Skeletal muscle tissue (tissue), 4 donors: ENCODE measurements around the gene SEC16A. TPM values are rescaled to one million over a fixed set of nuclear protein-coding genes. Genes with fewer than 3 reads are reported as not detected.

Experiments
- H3K27ac ChIP-seq: one replicate; pipeline ENCODE4 v1.7.0; 2013; ENCODE audit warnings: mild to moderate bottlenecking, low read depth, low read length, inconsistent platforms
- H3K27me3 ChIP-seq, 3 donors: one replicate each; pipeline ENCODE4 v1.7.0; 2013; ENCODE audit warnings: low read length in 3 of 3; ENCODE audit not compliant: control insufficient read depth in 3 of 3, insufficient read depth in 3 of 3
- H3K36me3 ChIP-seq, 3 donors: one replicate each; pipeline ENCODE4 v1.7.0; 2013; ENCODE audit warnings: low read length in 3 of 3; ENCODE audit not compliant: control insufficient read depth in 3 of 3, insufficient read depth in 3 of 3
- H3K4me1 ChIP-seq, 3 donors: one replicate each; pipeline ENCODE4 v1.7.0; 2013; ENCODE audit warnings: low read length in 3 of 3, mild to moderate bottlenecking in 3 of 3; ENCODE audit not compliant: control insufficient read depth in 3 of 3, insufficient read depth in 3 of 3
- H3K4me3 ChIP-seq, 3 donors: one replicate each; pipeline ENCODE4 v1.7.0; 2013; ENCODE audit warnings: low read length in 3 of 3
- H3K9ac ChIP-seq, 3 donors: one replicate each; pipeline ENCODE4 v1.7.0; 2013; ENCODE audit warnings: low read length in 3 of 3, mild to moderate bottlenecking in 3 of 3, moderate library complexity in 2 of 3, low read depth in 1 of 3
- H3K9me3 ChIP-seq, 3 donors: one replicate each; pipeline ENCODE4 v1.7.0; 2013; ENCODE audit warnings: low read length in 3 of 3; ENCODE audit not compliant: control insufficient read depth in 3 of 3
- total RNA-seq: library from RNA; depleted of rRNA; stranded (reverse); fragments of >200 nt; gene quantifications from one replicate; pipeline ENCODE4 v1.2.3, GENCODE V29; 2014
- donor health status: Osteomylitis.

SEC16A gene
- total RNA-seq, 1 donor from 2014 or later: 14.1 TPM

- no peak overlapping the region for H3K27ac ChIP-seq
- H3K4me1 ChIP-seq: no peaks in the 10 kb centered on the region
- no peaks in the 10 kb centered on the region for H3K9me3 ChIP-seq
- no peaks in the 10 kb centered on the region for H3K27me3 ChIP-seq
- no peak overlapping the region for H3K4me3 ChIP-seq
- no peak overlapping the region for H3K9ac ChIP-seq
- peaks cover 74 to 88% (median 81%) of the 10 kb centered on the region in 3 donors for H3K36me3 ChIP-seq
Observed at GRCh38 chr9:136464241-136464640, 18.6 kb downstream of the SEC16A start.

GRCh38 chr9:136463578-136463977 lies 19.3 kb downstream of the SEC16A start:
- Histone ChIP-seq H3K27ac (no peak overlapping the region), H3K4me1 (no peaks in the 10 kb centered on the region), H3K27me3 (no peaks in the 10 kb centered on the region), H3K9ac (no peak overlapping the region), H3K4me3 (no peak overlapping the region), H3K36me3 (peaks cover 78 to 89% (median 84%) of the 10 kb centered on the region in 3 donors), H3K9me3 (no peaks in the 10 kb centered on the region)

GRCh38 chr9:136462664-136463063 lies 20.2 kb downstream of the SEC16A start:
- Histone ChIP-seq H3K27me3 (no peaks in the 10 kb centered on the region), H3K9me3 (no peaks in the 10 kb centered on the region), H3K9ac (no peak overlapping the region), H3K4me3 (no peak overlapping the region), H3K4me1 (no peaks in the 10 kb centered on the region), H3K36me3 (peaks cover 74 to 88% (median 81%) of the 10 kb centered on the region in 3 donors), H3K27ac (no peak overlapping the region)

GRCh38 chr9:136460772-136461325 lies 22.0 kb downstream of the SEC16A start:
- H3K9me3 ChIP-seq: no peaks in the 10 kb centered on the region
- no peak overlapping the region for H3K27ac ChIP-seq
- H3K36me3 ChIP-seq: peaks cover 77 to 88% (median 82%) of the 10 kb centered on the region in 3 donors
- H3K27me3 ChIP-seq: no peaks in the 10 kb centered on the region
- no peak overlapping the region for H3K9ac ChIP-seq
- no peak overlapping the region for H3K4me3 ChIP-seq
- H3K4me1 ChIP-seq: no peaks in the 10 kb centered on the region

GRCh38 chr9:136459425-136459824 lies 23.4 kb downstream of the SEC16A start:
- H3K9ac ChIP-seq: no peak overlapping the region
- H3K36me3 ChIP-seq: peaks cover 80 to 88% (median 83%) of the 10 kb centered on the region in 3 donors
- H3K4me1 ChIP-seq: no peaks in the 10 kb centered on the region
- no peak overlapping the region for H3K27ac ChIP-seq
- H3K27me3 ChIP-seq: no peaks in the 10 kb centered on the region
- no peaks in the 10 kb centered on the region for H3K9me3 ChIP-seq
- H3K4me3 ChIP-seq: no peak overlapping the region

GRCh38 chr9:136457326-136457725 lies 25.5 kb downstream of the SEC16A start:
- H3K9me3 ChIP-seq: no peaks in the 10 kb centered on the region
- H3K36me3 ChIP-seq: peaks cover 73 to 79% (median 75%) of the 10 kb centered on the region in 3 donors
- no peak overlapping the region for H3K9ac ChIP-seq
- no peaks in the 10 kb centered on the region for H3K27me3 ChIP-seq
- no peak overlapping the region for H3K27ac ChIP-seq
- no peaks in the 10 kb centered on the region for H3K4me1 ChIP-seq
- no peak overlapping the region for H3K4me3 ChIP-seq

GRCh38 chr9:136456258-136456657 lies 26.6 kb downstream of the SEC16A start:
- no peak overlapping the region for H3K27ac ChIP-seq
- no peak overlapping the region for H3K9ac ChIP-seq
- H3K4me1 ChIP-seq: no peaks in the 10 kb centered on the region
- no peak overlapping the region for H3K4me3 ChIP-seq
- no peaks in the 10 kb centered on the region for H3K27me3 ChIP-seq
- no peaks in the 10 kb centered on the region for H3K9me3 ChIP-seq
- peaks cover 71 to 77% (median 77%) of the 10 kb centered on the region in 3 donors for H3K36me3 ChIP-seq

- H3K9ac ChIP-seq: no peak overlapping the region
- H3K36me3 ChIP-seq: peaks cover 74 to 80% (median 78%) of the 10 kb centered on the region in 3 donors
- H3K27me3 ChIP-seq: no peaks in the 10 kb centered on the region
Observed at GRCh38 chr9:136455043-136456002, 27.5 kb downstream of the SEC16A start.

GRCh38 chr9:136454026-136454796 lies 28.6 kb downstream of the SEC16A start:
- H3K36me3 ChIP-seq: peaks cover 71 to 79% (median 76%) of the 10 kb centered on the region in 3 donors
- H3K27me3 ChIP-seq: no peaks in the 10 kb centered on the region
- H3K27ac ChIP-seq: no peak overlapping the region
- no peak overlapping the region for H3K4me3 ChIP-seq
- no peak overlapping the region for H3K9ac ChIP-seq
- no peaks in the 10 kb centered on the region for H3K4me1 ChIP-seq
- H3K9me3 ChIP-seq: no peaks in the 10 kb centered on the region

More at GRCh38 chr9:136455043-136456002, 27.5 kb downstream of the SEC16A start:
- Histone ChIP-seq H3K4me3 (no peak overlapping the region), H3K27ac (no peak overlapping the region), H3K9me3 (no peaks in the 10 kb centered on the region), H3K4me1 (no peaks in the 10 kb centered on the region)
